ENCODE measurements around the gene AADACL4. TPM values are rescaled to one million over a fixed set of nuclear protein-coding genes. Genes with fewer than 3 reads are reported as not detected.

The AADACL4 gene
- total RNA-seq, 1 experiment from 2014 or later: not detected

DNA sequence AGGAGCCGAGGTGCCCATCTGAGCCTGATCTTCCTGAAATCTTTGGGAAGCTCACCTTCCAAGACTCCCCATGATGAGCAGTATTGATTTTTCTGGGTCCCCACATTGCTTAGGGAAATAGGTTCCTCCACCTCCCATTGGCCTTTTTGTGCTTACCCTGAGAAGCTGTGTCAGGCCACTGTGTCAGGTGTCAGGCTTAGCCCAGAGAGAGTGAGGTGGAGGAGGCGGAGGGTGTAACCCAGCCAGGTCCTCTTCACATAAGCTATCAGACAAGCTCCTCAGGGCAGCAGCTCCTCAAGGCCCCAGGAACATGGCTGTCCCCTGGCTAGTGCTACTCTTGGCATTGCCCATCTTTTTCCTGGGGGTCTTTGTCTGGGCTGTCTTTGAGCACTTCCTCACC lies 352 bp downstream of the AADACL4 start:
- Histone ChIP-seq H4K8ac (replicated peaks; ENCODE audit: insufficient read length, low read depth, low read length) (no peak overlapping the region), H3K27ac (ENCODE audit: insufficient read length, low read depth, low read length) (no peak overlapping the region), H4K91ac (ENCODE audit: insufficient read length, low read depth, low read length) (no peak overlapping the region), H3K4ac (ENCODE audit: low read depth, low read length) (no peak overlapping the region), H4K5ac (ENCODE audit: insufficient read length, low read depth, low read length) (no peak overlapping the region), H2BK120ac (ENCODE audit: low read depth, low read length, poor library complexity, severe bottlenecking) (no peak overlapping the region), H3K79me2 (ENCODE audit: insufficient read depth, low read length) (no peaks in the 10 kb centered on the region), H3K23me2 (ENCODE audit: insufficient read length, low read depth, low read length, poor library complexity, severe bottlenecking) (no peaks in the 10 kb centered on the region), H3K23ac (ENCODE audit: insufficient read length, low read depth, low read length) (no peak overlapping the region), H4K20me1 (ENCODE audit: control insufficient read depth, insufficient read depth, insufficient read length) (no peaks in the 10 kb centered on the region), H2BK5ac (ENCODE audit: insufficient read length, low read length) (no peak overlapping the region), H2AFZ (ENCODE audit: low read length) (no peak overlapping the region), H2BK20ac (ENCODE audit: low read depth, low read length, poor library complexity, severe bottlenecking) (no peak overlapping the region), H2BK15ac (ENCODE audit: low read depth, low read length) (no peak overlapping the region), H3K4me1 (ENCODE audit: insufficient read depth, low read length) (no peaks in the 10 kb centered on the region), H3T11ph (ENCODE audit: low read length) (no peak overlapping the region), H3K9me3 (ENCODE audit: control insufficient read depth, low read depth, low read length) (peaks cover 13% of the 10 kb centered on the region), H2AK5ac (ENCODE audit: insufficient read length, low read length) (no peak overlapping the region), H3K9ac (ENCODE audit: extremely low read depth, insufficient read length, low read length) (no peak overlapping the region), H3K79me1 (ENCODE audit: insufficient read depth, low read depth, low read length, poor library complexity, severe bottlenecking) (no peaks in the 10 kb centered on the region), H3K56ac (ENCODE audit: insufficient read length, low read depth, low read length) (no peak overlapping the region), H3K14ac (ENCODE audit: insufficient read depth, low read length) (no peak overlapping the region; the same call in 1 of the 2 replicates), H2BK12ac (ENCODE audit: insufficient read length, low read depth, low read length) (no peak overlapping the region), H3K4me2 (ENCODE audit: insufficient read depth, insufficient read length, low read length) (no peak overlapping the region), H3K27me3 (ENCODE audit: insufficient read depth, low read length) (no peaks in the 10 kb centered on the region), H3K18ac (ENCODE audit: insufficient read length, low read depth, low read length) (no peak overlapping the region)
- Mint-ChIP-seq H3K9me3 (peaks cover 37% of the 10 kb centered on the region in 2 experiments), H3K36me3 (ENCODE audit: insufficient read depth in 1 of 3, low read depth in 3 of 3) (peaks cover 16 to 37% (median 26%) of the 10 kb centered on the region in 3 experiments), H3K27ac (no peak overlapping the region), H3K4me3 (no peak overlapping the region), H3K4me1 (peaks cover 9 to 10% of the 10 kb centered on the region in 2 experiments), H3K27me3 (ENCODE audit: low read depth) (peaks cover 20% of the 10 kb centered on the region)
- WGBS (ENCODE audit: extremely low coverage, insufficient read length, low lambda C conversion rate): no CpG with 5 or more reads among the region's 2 CpGs
- DNase-seq: no peak
- no peak for TF ChIP-seq CTCF (conservative IDR thresholded peaks at IDR 0.05)

Data from H9 (cell line).